Vagina (tissue), 2 donors: Measurements from ENCODE around the gene RRAS2. TPM values are rescaled to one million over a fixed set of nuclear protein-coding genes. Genes with fewer than 3 reads are reported as not detected.

Source experiments
- DNase-seq, 2 donors: peaks; one replicate each; pipeline ENCODE4 v3.0.0-alpha.2; 2017; ENCODE audit errors: extremely low spot score in 2 of 2
- H3K27ac ChIP-seq: fragments of 200-600 bp; sonication (generic); one replicate; pipeline ENCODE4 v1.5.1; 2019
- H3K27me3 ChIP-seq: fragments of 200-600 bp; sonication (generic); one replicate; pipeline ENCODE4 v1.5.1; 2019
- H3K36me3 ChIP-seq, 2 donors: fragments of 200-600 bp; sonication (generic); one replicate each; pipeline ENCODE4 v1.5.1; 2017 to 2019
- H3K4me1 ChIP-seq: fragments of 200-600 bp; sonication (generic); one replicate; pipeline ENCODE4 v1.5.1; 2019
- H3K4me3 ChIP-seq, 2 donors: fragments of 200-600 bp; sonication (generic); 1 replicate in 1 of 2; 2 replicates in 1 of 2; pipeline ENCODE4 v1.5.1; 2016 to 2019
- H3K9me3 ChIP-seq: fragments of 200-600 bp; sonication (generic); one replicate; pipeline ENCODE4 v1.5.1; 2019
- CTCF ChIP-seq, 3 experiments: fragments of 450-650 bp in 2 of 3; fragments of 200-600 bp in 1 of 3; sonication (generic) in 1 of 3; IDR thresholded peaks; one replicate each; pipeline ENCODE4 v1.5.1; 2017 to 2019; ENCODE audit warnings: antibody characterized with exemption in 3 of 3, mild to moderate bottlenecking in 2 of 3, moderate library complexity in 2 of 3
- POLR2A ChIP-seq, 2 donors: fragments of 450-650 bp; IDR thresholded peaks; one replicate each; pipeline ENCODE4 v1.6.1; 2017; ENCODE audit warnings: antibody characterized with exemption in 2 of 2, mild to moderate bottlenecking in 2 of 2, moderate library complexity in 2 of 2
- POLR2AphosphoS5 ChIP-seq, 2 donors: sonication (generic); formaldehyde crosslinking; IDR thresholded peaks; one replicate each; pipeline ENCODE4 v1.9.0; 2017; ENCODE audit warnings: antibody characterized with exemption in 2 of 2, mild to moderate bottlenecking in 2 of 2, low read depth in 1 of 2; ENCODE audit not compliant: insufficient read depth in 1 of 2
- intact Hi-C: fragments of 100-400 bp; cut with DNase I; formaldehyde crosslinking; loops from one replicate; pipeline ENCODE4 v1.15.1; 2023
- total RNA-seq: library from RNA; depleted of rRNA; stranded (reverse); fragments of >200 nt; gene quantifications from one replicate; pipeline ENCODE4 v1.2.3, GENCODE V29; 2016

Gene RRAS2
- total RNA-seq, 1 donor from 2014 or later, result 32.7 TPM

- Histone ChIP-seq H3K27me3 (no peaks in the 10 kb centered on the region), H3K9me3 (no peaks in the 10 kb centered on the region), H3K36me3 (no peaks in the 10 kb centered on the region), H3K27ac (no peak overlapping the region), H3K4me1 (peaks cover 25% of the 10 kb centered on the region), H3K4me3 (no peak overlapping the region)
- intact Hi-C loops, result no loop called here
- TF ChIP-seq POLR2AphosphoS5 (IDR thresholded peaks at IDR 0.05; ENCODE audit: insufficient read depth in 1 of 2, low read depth in 1 of 2) (no peak), CTCF (IDR thresholded peaks at IDR 0.05) (no peak), POLR2A (IDR thresholded peaks at IDR 0.05) (no peak)
- DNase-seq, result no peak
Observed at GRCh38 chr11:14317659-14318325, 41.2 kb downstream of the RRAS2 start.

- TF ChIP-seq POLR2A (IDR thresholded peaks at IDR 0.05) (no peak), POLR2AphosphoS5 (IDR thresholded peaks at IDR 0.05; ENCODE audit: insufficient read depth in 1 of 2, low read depth in 1 of 2) (no peak), CTCF (IDR thresholded peaks at IDR 0.05) (no peak)
- Histone ChIP-seq H3K4me3 (no peak overlapping the region), H3K9me3 (no peaks in the 10 kb centered on the region), H3K27me3 (no peaks in the 10 kb centered on the region), H3K36me3 (no peaks in the 10 kb centered on the region), H3K27ac (no peak overlapping the region), H3K4me1 (peaks cover 36% of the 10 kb centered on the region)
- intact Hi-C loops, result no loop called here
- no peak for DNase-seq
Observed at GRCh38 chr11:14315130-14315529, 43.9 kb downstream of the RRAS2 start.

- H3K4me1 ChIP-seq, result peaks cover 46% of the 10 kb centered on the region
- no peak for DNase-seq
- TF ChIP-seq POLR2A (IDR thresholded peaks at IDR 0.05), result no peak
- no peak for TF ChIP-seq CTCF (IDR thresholded peaks at IDR 0.05)
- no peak for TF ChIP-seq POLR2AphosphoS5 (IDR thresholded peaks at IDR 0.05; ENCODE audit: insufficient read depth in 1 of 2, low read depth in 1 of 2)
Observed at GRCh38 chr11:14314127-14314526, 44.9 kb downstream of the RRAS2 start.

GRCh38 chr11:14312736-14313438, 46.1 kb downstream of the RRAS2 start:
- Histone ChIP-seq H3K4me3 (no peak overlapping the region), H3K36me3 (no peaks in the 10 kb centered on the region), H3K9me3 (no peaks in the 10 kb centered on the region), H3K27me3 (no peaks in the 10 kb centered on the region), H3K27ac (no peak overlapping the region), H3K4me1 (peaks cover 49% of the 10 kb centered on the region)
- TF ChIP-seq POLR2A (IDR thresholded peaks at IDR 0.05) (no peak), CTCF (IDR thresholded peaks at IDR 0.05) (no peak), POLR2AphosphoS5 (IDR thresholded peaks at IDR 0.05; ENCODE audit: insufficient read depth in 1 of 2, low read depth in 1 of 2) (no peak)
- intact Hi-C loops, result no loop called here
- DNase-seq, result no peak

More at GRCh38 chr11:14314127-14314526, 44.9 kb downstream of the RRAS2 start:
- no peak overlapping the region for H3K27ac ChIP-seq
- H3K9me3 ChIP-seq, result no peaks in the 10 kb centered on the region
- no peaks in the 10 kb centered on the region for H3K36me3 ChIP-seq
- no peaks in the 10 kb centered on the region for H3K27me3 ChIP-seq
- intact Hi-C loops, result no loop called here
- no peak overlapping the region for H3K4me3 ChIP-seq

GRCh38 chr11:14310679-14311078, 48.3 kb downstream of the RRAS2 start:
- DNase-seq, result no peak
- Histone ChIP-seq H3K36me3 (no peaks in the 10 kb centered on the region), H3K9me3 (no peaks in the 10 kb centered on the region), H3K4me1 (peaks cover 45% of the 10 kb centered on the region), H3K27ac (no peak overlapping the region), H3K27me3 (no peaks in the 10 kb centered on the region), H3K4me3 (no peak overlapping the region)
- no peak for TF ChIP-seq POLR2A (IDR thresholded peaks at IDR 0.05)
- no peak for TF ChIP-seq POLR2AphosphoS5 (IDR thresholded peaks at IDR 0.05; ENCODE audit: insufficient read depth in 1 of 2, low read depth in 1 of 2)
- no peak for TF ChIP-seq CTCF (IDR thresholded peaks at IDR 0.05)
- intact Hi-C loops, result no loop called here
